ENCODE measurements around the gene AIFM2. TPM values are rescaled to one million over a fixed set of nuclear protein-coding genes. Genes with fewer than 3 reads are reported as not detected.
A peak's percentile ranks its signal among the peaks of the same experiment; 100 is the strongest.

AIFM2 gene
- total and polyA plus RNA-seq, 2 of the 13 experiments (the other 11 are each of a cell fraction or from before 2014, with no cell fraction given) = 20.3 to 29.5 TPM

DNA sequence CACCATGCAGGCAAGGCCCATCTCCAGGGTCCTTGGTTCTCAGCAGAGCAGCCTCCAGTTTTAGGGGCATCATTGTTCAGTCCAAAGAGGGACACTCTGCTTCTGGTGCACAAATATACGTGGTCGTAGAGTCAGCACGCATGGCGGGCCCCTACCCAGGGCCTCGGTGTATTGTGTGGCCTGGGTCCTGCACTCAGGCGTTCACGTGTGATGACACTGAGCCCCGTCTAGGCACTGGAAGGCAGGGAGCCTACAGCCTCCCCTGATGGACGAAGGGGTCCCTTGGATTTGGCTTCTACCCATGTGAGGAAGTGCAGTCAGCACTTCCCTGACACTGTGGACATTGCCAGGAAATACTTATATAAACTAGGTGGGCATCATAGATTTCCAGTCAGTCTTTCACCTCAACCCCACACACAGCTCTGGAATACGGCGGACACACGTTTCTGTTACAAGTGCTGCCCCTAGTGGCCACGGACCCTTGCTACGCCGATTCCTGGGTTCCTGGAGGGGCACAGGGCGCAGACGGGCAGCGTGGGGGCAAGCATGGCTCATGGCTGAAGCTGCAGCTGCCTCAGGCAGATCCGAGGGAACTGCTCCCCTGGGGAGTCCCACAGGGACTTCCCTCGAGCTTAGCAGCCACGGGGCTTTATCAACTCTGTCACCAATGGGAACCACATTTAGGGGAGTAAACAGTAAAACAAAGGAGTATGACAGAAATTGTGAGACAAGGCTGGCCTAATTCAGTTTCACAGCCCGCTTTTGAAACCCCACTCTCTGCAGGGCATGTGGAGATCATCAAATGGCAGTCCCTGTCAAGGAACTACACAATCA lies 25.4 kb downstream of the AIFM2 start:
- Histone ChIP-seq H3K79me2 (ENCODE audit: insufficient read depth, low read length) (no peaks in the 10 kb centered on the region), H2AFZ (ENCODE audit: low read length) (no peak overlapping the region), H4K20me1 (ENCODE audit: insufficient read depth, low read length) (no peaks in the 10 kb centered on the region), H3K4me3 (replicated peaks in 1 of 3; ENCODE audit: insufficient read depth in 1 of 3, low read depth in 2 of 3, low read length in 3 of 3) (no peak overlapping the region), H3K27me3 (ENCODE audit: control insufficient read depth in 1 of 2, insufficient read depth in 2 of 2, low read length in 2 of 2) (no peaks in the 10 kb centered on the region; a peak in 1 of 5 replicates), H3K9ac (ENCODE audit: insufficient read depth, low read depth, low read length) (no peak overlapping the region), H3K27ac (ENCODE audit: extremely low read length, insufficient read depth, low read length) (no peak overlapping the region), H3K36me3 (replicated peaks in 1 of 2; ENCODE audit: control insufficient read depth in 1 of 2, insufficient read depth in 2 of 2, low read length in 2 of 2) (peaks cover 8 to 28% of the 10 kb centered on the region in 2 experiments; a peak in 4 of 5 replicates), H3K9me3 (ENCODE audit: low read length) (no peaks in the 10 kb centered on the region), H3K4me1 (ENCODE audit: insufficient read depth, low read length) (peaks cover 23% of the 10 kb centered on the region), H3K4me2 (ENCODE audit: low read depth, low read length) (no peak overlapping the region)
- no TSS peak for BruUV-seq (replicated peaks)
- FAIRE-seq = no peak
- 94% methylated on average over 16 of the region's 22 CpGs for WGBS (ENCODE audit: low lambda C conversion rate)
- in situ Hi-C loops (cut with HindIII; ENCODE audit: extremely low pct_ligation_motif_present, low pct_unique_long_range_greater_than_20kb) (no loop called here), intact Hi-C loops (cut with micrococcal nuclease; ENCODE audit: unreplicated experiment) (no loop called here)
- ATAC-seq = peak; percentile 51
- ChIA-PET POLR2A (interaction anchor here (1.0 to 1.3 kb wide), 3 partner anchors 16 to 21 kb away, joined by 3 to 6 read pairs (median 4); no protein-coding TSS in a partner anchor), CTCF (ENCODE audit: low intra/inter-chr PET ratio, low total read pairs) (interaction anchor here (1.3 kb wide), 1 partner anchor 23 kb away, joined by 3 read pairs; no protein-coding TSS in a partner anchor)
- DNase-seq (ENCODE audit: low spot score) = peak; percentile 8
- peak; percentile 82; the same call in 1 of the 2 replicates for TF ChIP-seq ZBTB38 (CRISPR knock-in tag; IDR thresholded peaks at IDR 0.05)
- TF ChIP-seq NR2F6 (IDR thresholded peaks at IDR 0.05) = no peak
- no peak for TF ChIP-seq NR2F6 (CRISPR knock-in tag; IDR thresholded peaks at IDR 0.05)
- TF ChIP-seq, protein P1, sequence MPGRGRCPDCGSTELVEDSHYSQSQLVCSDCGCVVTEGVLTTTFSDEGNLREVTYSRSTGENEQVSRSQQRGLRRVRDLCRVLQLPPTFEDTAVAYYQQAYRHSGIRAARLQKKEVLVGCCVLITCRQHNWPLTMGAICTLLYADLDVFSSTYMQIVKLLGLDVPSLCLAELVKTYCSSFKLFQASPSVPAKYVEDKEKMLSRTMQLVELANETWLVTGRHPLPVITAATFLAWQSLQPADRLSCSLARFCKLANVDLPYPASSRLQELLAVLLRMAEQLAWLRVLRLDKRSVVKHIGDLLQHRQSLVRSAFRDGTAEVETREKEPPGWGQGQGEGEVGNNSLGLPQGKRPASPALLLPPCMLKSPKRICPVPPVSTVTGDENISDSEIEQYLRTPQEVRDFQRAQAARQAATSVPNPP (CRISPR knock-in tag; IDR thresholded peaks at IDR 0.05) = no peak
- TF ChIP-seq FOSL1 (CRISPR knock-in tag; IDR thresholded peaks at IDR 0.05; ENCODE audit: borderline replicate concordance) = no peak
- peak; percentile 25; the same call in 1 of the 2 replicates for TF ChIP-seq RAD21 (CRISPR knock-in tag; IDR thresholded peaks at IDR 0.05)
- TF ChIP-seq, protein P2, sequence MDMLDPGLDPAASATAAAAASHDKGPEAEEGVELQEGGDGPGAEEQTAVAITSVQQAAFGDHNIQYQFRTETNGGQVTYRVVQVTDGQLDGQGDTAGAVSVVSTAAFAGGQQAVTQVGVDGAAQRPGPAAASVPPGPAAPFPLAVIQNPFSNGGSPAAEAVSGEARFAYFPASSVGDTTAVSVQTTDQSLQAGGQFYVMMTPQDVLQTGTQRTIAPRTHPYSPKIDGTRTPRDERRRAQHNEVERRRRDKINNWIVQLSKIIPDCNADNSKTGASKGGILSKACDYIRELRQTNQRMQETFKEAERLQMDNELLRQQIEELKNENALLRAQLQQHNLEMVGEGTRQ (IDR thresholded peaks at IDR 0.05; ENCODE audit: low read depth, low read length) = no peak
- TF ChIP-seq, protein P2 (CRISPR knock-in tag; IDR thresholded peaks at IDR 0.05; ENCODE audit: borderline replicate concordance) = no peak
- no peak for TF ChIP-seq CBX5 (CRISPR knock-in tag; IDR thresholded peaks at IDR 0.05; ENCODE audit: borderline replicate concordance)
- TF ChIP-seq ZNF567 (CRISPR knock-in tag; IDR thresholded peaks at IDR 0.05; ENCODE audit: borderline replicate concordance) = no peak
- TF ChIP-seq RFXANK (CRISPR knock-in tag; IDR thresholded peaks at IDR 0.05) = no peak
- TF ChIP-seq, protein P3, sequence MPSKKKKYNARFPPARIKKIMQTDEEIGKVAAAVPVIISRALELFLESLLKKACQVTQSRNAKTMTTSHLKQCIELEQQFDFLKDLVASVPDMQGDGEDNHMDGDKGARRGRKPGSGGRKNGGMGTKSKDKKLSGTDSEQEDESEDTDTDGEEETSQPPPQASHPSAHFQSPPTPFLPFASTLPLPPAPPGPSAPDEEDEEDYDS (CRISPR knock-in tag; IDR thresholded peaks at IDR 0.05) = no peak
- no peak for TF ChIP-seq KLF9 (CRISPR knock-in tag; IDR thresholded peaks at IDR 0.05; ENCODE audit: low read depth)
- TF ChIP-seq, protein P4, sequence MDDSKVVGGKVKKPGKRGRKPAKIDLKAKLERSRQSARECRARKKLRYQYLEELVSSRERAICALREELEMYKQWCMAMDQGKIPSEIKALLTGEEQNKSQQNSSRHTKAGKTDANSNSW (CRISPR knock-in tag; IDR thresholded peaks at IDR 0.05; ENCODE audit: borderline replicate concordance) = no peak
- TF ChIP-seq ARNT2 (CRISPR knock-in tag; IDR thresholded peaks at IDR 0.05; ENCODE audit: low read depth) = no peak
- TF ChIP-seq TEAD2 (CRISPR knock-in tag; IDR thresholded peaks at IDR 0.05) = no peak
- no peak for TF ChIP-seq EZH2 (conservative IDR thresholded peaks at IDR 0.05; ENCODE audit: low read depth, low read length)
- TF ChIP-seq, protein P5, sequence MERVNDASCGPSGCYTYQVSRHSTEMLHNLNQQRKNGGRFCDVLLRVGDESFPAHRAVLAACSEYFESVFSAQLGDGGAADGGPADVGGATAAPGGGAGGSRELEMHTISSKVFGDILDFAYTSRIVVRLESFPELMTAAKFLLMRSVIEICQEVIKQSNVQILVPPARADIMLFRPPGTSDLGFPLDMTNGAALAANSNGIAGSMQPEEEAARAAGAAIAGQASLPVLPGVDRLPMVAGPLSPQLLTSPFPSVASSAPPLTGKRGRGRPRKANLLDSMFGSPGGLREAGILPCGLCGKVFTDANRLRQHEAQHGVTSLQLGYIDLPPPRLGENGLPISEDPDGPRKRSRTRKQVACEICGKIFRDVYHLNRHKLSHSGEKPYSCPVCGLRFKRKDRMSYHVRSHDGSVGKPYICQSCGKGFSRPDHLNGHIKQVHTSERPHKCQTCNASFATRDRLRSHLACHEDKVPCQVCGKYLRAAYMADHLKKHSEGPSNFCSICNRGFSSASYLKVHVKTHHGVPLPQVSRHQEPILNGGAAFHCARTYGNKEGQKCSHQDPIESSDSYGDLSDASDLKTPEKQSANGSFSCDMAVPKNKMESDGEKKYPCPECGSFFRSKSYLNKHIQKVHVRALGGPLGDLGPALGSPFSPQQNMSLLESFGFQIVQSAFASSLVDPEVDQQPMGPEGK (CRISPR knock-in tag; IDR thresholded peaks at IDR 0.05) = peak; percentile 33; the same call in 1 of the 2 replicates
- TF ChIP-seq AGO2 (optimal IDR thresholded peaks at IDR 0.05; ENCODE audit: low read depth, low read length) = peak; percentile 57

Measured in HepG2 (cell line).